Heart left ventricle (tissue), 16 donors: ENCODE results near the gene PTRH2. TPM values are rescaled to one million over a fixed set of nuclear protein-coding genes. Genes with fewer than 3 reads are reported as not detected.
A peak's percentile ranks its signal among the peaks of the same experiment; 100 is the strongest.

ENCODE experiments used
- ATAC-seq, 4 donors: fragments of 200-7000 bp; cut with Tn5 transposase; one replicate each; pipeline ENCODE4 v1.9.1; 2020 to 2022; ENCODE audit warnings: moderate library complexity in 4 of 4, mild to moderate bottlenecking in 3 of 4, moderate number of reproducible peaks in 1 of 4
- DNase-seq, 5 donors: peaks; one replicate each; pipeline ENCODE4 v3.0.0-alpha.2; 2020
- H3K27ac ChIP-seq, 12 donors: fragments of 200-600 bp; sonication (generic) in 4 of 12; one replicate each; pipeline versions ENCODE4 v1.5.0 to v1.8.0; 2016 to 2022; ENCODE audit warnings: mild to moderate bottlenecking in 2 of 12
- H3K27me3 ChIP-seq, 9 donors: fragments of 200-600 bp; sonication (generic) in 2 of 9; one replicate each; pipeline versions ENCODE4 v1.5.1 to v1.8.0; 2016 to 2022; ENCODE audit warnings: mild to moderate bottlenecking in 3 of 9
- H3K36me3 ChIP-seq, 9 donors: fragments of 200-600 bp; sonication (generic) in 2 of 9; one replicate each; pipeline versions ENCODE4 v1.5.0 to v1.8.0; 2018 to 2022; ENCODE audit warnings: mild to moderate bottlenecking in 2 of 9
- H3K4me1 ChIP-seq, 12 donors: fragments of 200-600 bp; sonication (generic) in 4 of 12; one replicate each; pipeline versions ENCODE4 v1.5.0 to v1.8.0; 2016 to 2022; ENCODE audit warnings: mild to moderate bottlenecking in 3 of 12
- H3K4me3 ChIP-seq, 12 donors: fragments of 200-600 bp; sonication (generic) in 4 of 12; one replicate each; pipeline versions ENCODE4 v1.5.0 to v1.8.0; 2017 to 2022; ENCODE audit warnings: mild to moderate bottlenecking in 9 of 12, moderate library complexity in 4 of 12
- H3K9me3 ChIP-seq, 12 donors: fragments of 200-600 bp; sonication (generic) in 4 of 12; one replicate each; pipeline versions ENCODE4 v1.5.0 to v1.8.0; 2016 to 2022; ENCODE audit warnings: mild to moderate bottlenecking in 1 of 12
- POLR2A ChIP-seq, 2 donors: fragments of 450-650 bp; IDR thresholded peaks; one replicate each; pipeline ENCODE4 v1.6.1; 2017; ENCODE audit warnings: antibody characterized with exemption in 2 of 2, mild to moderate bottlenecking in 2 of 2, moderate library complexity in 2 of 2
- WGBS, 4 donors: extraction: QIAGEN DNeasy Blood & Tissue Kit in 2 of 4; methylation state at CpG; one replicate each; pipeline versions ENCODE4 v1.1.5 to v1.1.7; 2013 to 2018; 5-methylcytosine and 5-hydroxymethylcytosine counted together
- intact Hi-C, 10 donors: fragments of 100-400 bp; cut with DNase I; formaldehyde crosslinking; loops; one replicate each; pipeline versions ENCODE4 v1.11.1 to v1.14.2; 2022
- polyA plus RNA-seq, 2 donors: library from polyadenylated mRNA; stranded (reverse); fragments of 200-250 nt; gene quantifications; one replicate each; pipeline ENCODE4 v1.2.3, GENCODE V29; 2013
- total RNA-seq, 9 donors: library from RNA; depleted of rRNA in 2 of 9; stranded (reverse); fragments of >200 nt in 2 of 9; fragmentation: NEBNext Ultra II Directional in 3 of 9; extraction: Animal tissue kit (Norgen Biotek cat#: 25700) in 3 of 9; gene quantifications; one replicate each; pipeline versions ENCODE4 v1.1.0 to v1.2.4, GENCODE V29; 2016 to 2023
- TF ChIP-seq, protein P1 (sequence below), 12 donors: fragments of 200-600 bp; sonication (generic) in 4 of 12; IDR thresholded peaks; one replicate each; pipeline versions ENCODE4 v1.5.0 to v1.8.0; 2018 to 2022; ENCODE audit warnings: antibody characterized with exemption in 12 of 12, mild to moderate bottlenecking in 5 of 12
- donor health status: ischemic (EF 13 %, LVEDD 7.1; RV severe dilation, severe dysfunction).
- donor health status: healthy with polysubstance abuse.
- donor health status: DM: no; HTN: yes; CAD: no.
- donor health status: DM: no; HTN: no; CAD: no.
- donor health status: ischemic (EF 25% LVEDD 6.9; RV normal size, moderate dysfunction).
- donor health status: ischemic (EF 25% LVEDD 5.7; RV mildly dilated, moderate dysfunction).
- donor health status: healthy.
- donor health status: DM: yes; HTN: yes; CAD: no.
- donor health status: ischemic (EF 35%, LVEDD 5.7; RV mildly dilated, moderate dysfunction).
- donor health status: nonischemic (EF 11% LVEDD 7.7; RV severe dilation, severe dysfunction).
- donor health status: DM: yes; HTN: yes; CAD: no.
- donor health status: PGD.
- donor health status: ischemic (EF 29% LVEDD 5.4; RV normal size, mild dysfunction).
- donor health status: nonischemic (EF 23%, LVEDD 6.1; RV moderate dilation, normal function).

PTRH2 gene
- total and polyA plus RNA-seq, 11 donors = 6.7 to 25.2 (median 9.4) TPM

DNA sequence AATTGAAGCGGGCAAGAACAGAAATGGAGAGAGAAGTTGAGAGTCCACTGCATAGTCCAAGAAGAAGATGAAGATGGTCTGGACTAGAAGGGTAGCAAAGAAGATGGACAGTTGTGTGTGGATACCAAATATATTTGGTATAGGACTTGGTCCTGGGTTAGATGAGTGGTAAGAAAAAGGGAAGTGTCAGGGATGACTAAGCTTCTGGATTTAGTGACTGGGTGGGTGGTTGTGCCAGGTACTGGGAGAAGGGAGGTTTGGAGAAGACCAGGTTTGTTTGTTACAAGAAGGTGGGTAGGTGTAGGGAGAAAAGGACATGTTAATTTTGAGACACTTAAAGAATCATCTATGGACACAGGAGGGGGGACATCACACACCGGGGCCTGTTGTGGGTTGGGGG, 5.6 kb upstream of the PTRH2 start:
- 94 to 99% (median 99%) methylated on average over 2 of the region's 2 CpGs for WGBS, 4 donors
- DNase-seq (no peak), ATAC-seq (no peak)
- H3K4me1 ChIP-seq = peaks cover 0 to 57% (median 16%) of the 10 kb centered on the region in 12 donors
- TF ChIP-seq POLR2A (IDR thresholded peaks at IDR 0.05) = no peak
- TF ChIP-seq, protein P1, sequence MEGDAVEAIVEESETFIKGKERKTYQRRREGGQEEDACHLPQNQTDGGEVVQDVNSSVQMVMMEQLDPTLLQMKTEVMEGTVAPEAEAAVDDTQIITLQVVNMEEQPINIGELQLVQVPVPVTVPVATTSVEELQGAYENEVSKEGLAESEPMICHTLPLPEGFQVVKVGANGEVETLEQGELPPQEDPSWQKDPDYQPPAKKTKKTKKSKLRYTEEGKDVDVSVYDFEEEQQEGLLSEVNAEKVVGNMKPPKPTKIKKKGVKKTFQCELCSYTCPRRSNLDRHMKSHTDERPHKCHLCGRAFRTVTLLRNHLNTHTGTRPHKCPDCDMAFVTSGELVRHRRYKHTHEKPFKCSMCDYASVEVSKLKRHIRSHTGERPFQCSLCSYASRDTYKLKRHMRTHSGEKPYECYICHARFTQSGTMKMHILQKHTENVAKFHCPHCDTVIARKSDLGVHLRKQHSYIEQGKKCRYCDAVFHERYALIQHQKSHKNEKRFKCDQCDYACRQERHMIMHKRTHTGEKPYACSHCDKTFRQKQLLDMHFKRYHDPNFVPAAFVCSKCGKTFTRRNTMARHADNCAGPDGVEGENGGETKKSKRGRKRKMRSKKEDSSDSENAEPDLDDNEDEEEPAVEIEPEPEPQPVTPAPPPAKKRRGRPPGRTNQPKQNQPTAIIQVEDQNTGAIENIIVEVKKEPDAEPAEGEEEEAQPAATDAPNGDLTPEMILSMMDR (IDR thresholded peaks at IDR 0.05) = no peak
- no peak overlapping the region for H3K27ac ChIP-seq
- intact Hi-C loops = no loop called here
- H3K9me3 ChIP-seq = no peaks in the 10 kb centered on the region
- no peaks in the 10 kb centered on the region for H3K27me3 ChIP-seq
- H3K36me3 ChIP-seq = no peaks in the 10 kb centered on the region
- no peak overlapping the region for H3K4me3 ChIP-seq

DNA sequence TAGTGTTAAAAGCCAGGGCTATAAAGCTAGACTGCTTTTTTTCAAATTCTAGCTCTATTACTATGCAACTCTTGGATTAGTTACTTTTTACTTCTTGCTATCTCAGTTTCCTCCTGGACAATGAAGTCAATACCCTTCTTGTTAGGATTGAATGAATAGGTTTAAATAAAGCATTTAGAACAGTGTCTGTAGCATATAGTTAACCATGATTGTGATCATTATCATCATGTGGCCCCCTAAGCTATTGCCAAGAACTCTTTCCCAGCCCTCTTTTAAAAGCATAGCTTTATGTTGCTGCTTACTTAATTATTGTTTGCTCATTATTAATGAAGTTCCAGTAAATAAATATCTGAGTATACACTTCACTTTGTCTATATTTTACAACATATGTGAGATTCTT, 4.7 kb upstream of the PTRH2 start:
- Histone ChIP-seq H3K4me3 (no peak overlapping the region), H3K27me3 (no peaks in the 10 kb centered on the region), H3K4me1 (peaks cover 0 to 57% (median 16%) of the 10 kb centered on the region in 12 donors), H3K36me3 (no peaks in the 10 kb centered on the region), H3K27ac (no peak overlapping the region), H3K9me3 (no peaks in the 10 kb centered on the region)
- ATAC-seq = no peak
- DNase-seq = no peak
- intact Hi-C loops = no loop called here
- TF ChIP-seq, protein P1 (IDR thresholded peaks at IDR 0.05) = no peak
- no peak for TF ChIP-seq POLR2A (IDR thresholded peaks at IDR 0.05)

DNA sequence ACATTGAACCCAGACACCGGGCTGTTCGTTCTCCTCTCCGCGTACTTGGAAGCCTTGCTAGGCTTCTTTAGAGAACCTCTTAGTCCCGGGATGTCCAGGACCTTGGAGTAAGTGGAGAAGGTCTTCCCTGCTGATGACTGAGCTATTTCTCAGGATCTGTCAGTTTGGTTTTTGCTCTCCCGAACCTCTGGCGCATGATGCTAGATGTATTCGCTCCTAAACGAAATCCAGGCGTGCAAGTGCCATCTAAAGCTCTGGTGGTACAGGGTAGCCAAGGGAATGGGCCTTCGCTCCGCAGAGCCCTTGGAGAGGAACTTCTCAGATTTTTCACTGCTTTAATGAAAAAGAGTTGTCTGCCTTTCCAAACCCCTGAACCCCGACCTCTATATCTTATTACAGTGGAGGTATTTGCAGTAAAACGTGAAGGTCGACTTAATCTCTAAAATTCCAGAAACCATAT, 771 bp upstream of the PTRH2 start:
- peak in 3 of 4 donors; percentile 1 to 15 (median 13) for ATAC-seq
- DNase-seq = no peak
- peak overlapping the region; percentile 50 to 93 (median 79) for H3K4me3 ChIP-seq
- peaks cover 4 to 77% (median 30%) of the 10 kb centered on the region in 12 donors for H3K4me1 ChIP-seq
- H3K27ac ChIP-seq = peak overlapping the region; percentile 63 to 96 (median 91)
- no peaks in the 10 kb centered on the region for H3K9me3 ChIP-seq
- TF ChIP-seq POLR2A (IDR thresholded peaks at IDR 0.05) = no peak
- TF ChIP-seq, protein P1 (IDR thresholded peaks at IDR 0.05) = no peak
- 0 to 2% (median 1%) methylated on average over 12 to 15 of the region's 15 CpGs for WGBS, 4 donors
- peaks cover 0 to 17% (median 0%) of the 10 kb centered on the region in 9 donors for H3K36me3 ChIP-seq
- no peaks in the 10 kb centered on the region for H3K27me3 ChIP-seq
- intact Hi-C loops = loop anchor here in 1 of 10 donors (5.0 kb wide), 1 partner anchor 91 kb away; the partner anchor contains the start of gene CLTC

DNA sequence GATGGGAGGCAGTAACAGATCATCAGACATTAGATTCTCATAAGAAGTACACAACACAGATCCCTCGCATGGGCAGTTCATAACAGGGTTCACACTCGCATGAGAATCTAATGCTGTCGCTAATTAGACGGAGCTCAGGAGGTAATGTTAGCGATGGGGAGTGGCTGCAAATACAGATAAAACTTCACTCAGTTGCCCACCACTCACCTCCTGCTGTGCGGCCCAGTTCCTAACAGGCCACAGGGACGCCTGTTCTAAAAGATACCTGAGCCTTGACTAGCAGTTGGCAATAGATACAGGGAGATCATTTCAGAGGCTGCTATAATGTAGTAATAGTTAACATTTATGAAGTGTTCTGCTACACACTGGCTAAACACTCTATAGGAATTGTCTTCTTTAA, 4.9 kb downstream of the PTRH2 start:
- ATAC-seq = no peak
- TF ChIP-seq, protein P1 (IDR thresholded peaks at IDR 0.05) = no peak
- TF ChIP-seq POLR2A (IDR thresholded peaks at IDR 0.05) = no peak

More for the DNA sequence above, 4.9 kb downstream of the PTRH2 start:
- Histone ChIP-seq H3K27ac (no peak overlapping the region), H3K4me3 (no peak overlapping the region), H3K27me3 (no peaks in the 10 kb centered on the region), H3K9me3 (no peaks in the 10 kb centered on the region), H3K36me3 (peaks cover 0 to 66% (median 34%) of the 10 kb centered on the region in 9 donors), H3K4me1 (peaks cover 0 to 57% (median 14%) of the 10 kb centered on the region in 12 donors)
- WGBS, 4 donors = 91 to 94% (median 93%) methylated on average over 7 of the region's 7 CpGs
- intact Hi-C loops = loop anchor here in 1 of 10 donors (5.0 kb wide), 1 partner anchor 35 kb away; no protein-coding TSS in a partner anchor
- DNase-seq = no peak
